ENCODE data around the gene BAG3.
A peak's percentile ranks its signal among the peaks of the same experiment; 100 is the strongest.
"Not testable (repeated sequence)": the region's sequence is repeated elsewhere in the genome, so short reads cannot be mapped to it uniquely, and the experiment has no call there.

Gene BAG3

DNA sequence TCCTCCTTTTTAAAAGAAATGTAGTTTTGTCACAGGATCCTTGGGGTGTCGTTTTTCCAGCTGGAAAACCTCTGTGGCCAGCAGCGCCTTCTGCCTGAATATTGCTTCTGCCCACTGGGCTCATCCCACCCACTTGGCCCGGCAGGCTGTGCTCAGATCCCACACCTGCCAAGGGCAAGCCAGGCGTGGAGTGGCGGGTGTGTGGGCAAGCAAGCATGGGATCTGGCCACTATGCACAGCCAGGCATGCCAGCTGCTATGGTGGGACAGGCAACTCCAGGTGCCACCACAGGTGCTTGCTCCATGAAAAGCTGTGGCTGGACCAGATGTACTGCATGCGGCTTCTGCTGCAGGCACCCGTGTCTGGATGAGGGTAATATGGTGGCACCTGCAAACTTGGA lies 43.4 kb downstream of the BAG3 start:
- no peak for DNase-seq

DNA sequence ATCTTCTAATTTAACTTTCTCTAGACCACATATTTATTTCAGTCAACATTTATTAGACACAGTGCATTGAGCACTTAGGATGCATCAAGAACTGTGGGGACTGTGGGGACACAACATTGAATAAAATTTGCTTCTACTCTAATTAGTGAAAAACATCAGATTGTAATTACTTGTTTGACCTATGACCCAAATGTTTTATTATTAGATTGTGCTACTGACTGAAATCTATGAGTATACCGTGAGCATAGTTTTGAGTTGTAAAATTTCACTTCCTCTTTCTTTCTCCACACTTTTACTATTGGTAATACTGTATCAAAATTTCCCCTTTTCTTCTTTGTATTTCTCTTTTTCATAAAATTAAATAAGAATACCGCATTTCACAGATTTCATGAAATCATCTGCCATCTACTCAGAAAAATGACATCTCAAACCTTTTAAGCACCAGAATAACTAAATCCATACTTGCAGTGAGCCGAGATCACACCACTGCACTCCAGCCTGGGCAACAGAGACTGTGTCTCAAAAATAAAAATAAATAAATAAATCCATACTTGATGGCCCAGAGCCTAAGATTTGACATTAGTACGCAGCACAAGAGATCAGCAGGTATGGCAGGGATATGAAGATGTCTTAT lies 49.3 kb downstream of the BAG3 start:
- no peak for DNase-seq

DNA sequence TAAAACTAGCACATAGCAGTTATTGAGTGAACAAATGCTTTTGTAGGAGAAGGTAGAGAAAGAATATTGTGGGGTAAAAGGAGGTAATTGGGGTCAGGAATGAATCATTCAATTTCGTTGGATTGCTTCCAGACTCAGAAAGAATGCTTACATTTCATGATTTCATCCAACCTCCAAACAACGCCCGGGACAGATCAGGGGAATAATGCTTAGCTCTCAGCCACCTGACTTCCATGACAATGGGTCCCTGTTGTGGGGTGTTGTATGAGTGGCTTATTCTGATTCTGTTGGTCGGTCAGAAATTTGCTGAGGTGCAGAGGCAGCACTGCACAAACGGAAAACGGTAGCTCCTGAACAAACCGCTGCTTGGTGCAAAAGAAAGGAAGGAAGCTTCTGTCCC lies 50.7 kb downstream of the BAG3 start:
- no peak for DNase-seq

DNA sequence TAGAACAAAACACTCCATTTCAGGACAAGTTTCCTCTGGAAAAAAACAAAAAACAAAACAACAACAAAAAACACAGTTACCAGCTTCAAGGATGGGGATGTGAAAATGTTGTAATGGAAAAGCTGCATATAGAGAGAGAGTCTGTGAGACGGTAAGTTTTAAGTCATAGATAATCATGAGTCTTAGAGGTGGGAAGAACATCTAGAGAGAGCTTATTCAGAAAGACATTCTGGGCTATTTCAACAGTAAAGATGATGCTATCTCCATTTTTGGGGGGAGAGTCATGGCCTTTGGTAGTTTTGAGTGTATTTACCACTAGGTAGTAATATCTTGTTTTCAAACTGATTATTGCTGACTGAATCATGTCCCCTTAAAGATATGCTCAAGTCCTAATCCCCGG lies 51.4 kb downstream of the BAG3 start:
- DNase-seq = no peak

DNA sequence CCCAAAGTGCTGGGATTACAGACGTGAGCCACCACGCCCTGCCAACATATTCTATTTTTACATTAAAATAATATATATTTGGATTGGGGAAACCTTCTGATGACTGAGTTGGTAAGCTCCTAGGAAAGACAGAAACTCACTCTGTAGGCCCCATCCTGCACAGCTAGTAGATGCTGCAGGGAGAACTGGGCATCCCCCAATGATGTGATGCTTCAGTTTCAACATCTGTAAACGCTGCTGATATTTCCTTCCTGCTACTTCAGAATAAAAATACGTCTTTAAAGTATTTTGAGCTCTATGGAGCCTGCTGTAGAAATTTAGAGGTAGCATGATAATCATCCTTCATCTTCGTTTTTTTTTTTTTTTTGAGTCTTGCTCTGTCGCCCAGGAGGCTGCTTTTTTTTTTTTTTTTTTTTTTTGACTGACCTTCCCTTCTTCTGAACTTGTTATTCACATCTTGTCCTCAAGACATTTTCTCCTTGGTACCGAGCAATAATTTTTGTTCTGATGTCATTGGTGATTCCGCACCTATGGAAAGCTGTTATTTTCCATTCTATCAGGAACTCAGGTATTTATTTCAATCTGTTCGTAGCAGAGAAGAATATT lies 52.8 kb downstream of the BAG3 start:
- DNase-seq = no peak

DNA sequence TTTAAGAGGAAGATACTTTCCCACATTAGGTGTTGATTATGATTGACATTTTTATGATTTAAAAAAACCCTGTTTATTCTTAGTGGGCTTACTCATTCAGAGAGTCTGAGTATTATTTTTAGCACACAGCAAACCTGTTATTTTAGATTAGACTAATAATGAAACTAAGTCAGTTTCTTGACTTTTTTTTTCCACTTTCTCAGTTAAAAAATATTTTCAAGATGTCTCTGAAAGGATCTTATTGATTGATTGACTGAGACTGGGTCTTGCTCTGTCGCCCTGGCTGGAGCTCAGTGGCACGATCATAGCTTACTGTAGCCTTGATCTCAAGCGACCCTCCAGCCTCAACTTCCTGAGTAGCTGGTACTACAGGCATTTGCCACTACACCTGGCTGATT lies 54.3 kb downstream of the BAG3 start:
- DNase-seq = no peak

DNA sequence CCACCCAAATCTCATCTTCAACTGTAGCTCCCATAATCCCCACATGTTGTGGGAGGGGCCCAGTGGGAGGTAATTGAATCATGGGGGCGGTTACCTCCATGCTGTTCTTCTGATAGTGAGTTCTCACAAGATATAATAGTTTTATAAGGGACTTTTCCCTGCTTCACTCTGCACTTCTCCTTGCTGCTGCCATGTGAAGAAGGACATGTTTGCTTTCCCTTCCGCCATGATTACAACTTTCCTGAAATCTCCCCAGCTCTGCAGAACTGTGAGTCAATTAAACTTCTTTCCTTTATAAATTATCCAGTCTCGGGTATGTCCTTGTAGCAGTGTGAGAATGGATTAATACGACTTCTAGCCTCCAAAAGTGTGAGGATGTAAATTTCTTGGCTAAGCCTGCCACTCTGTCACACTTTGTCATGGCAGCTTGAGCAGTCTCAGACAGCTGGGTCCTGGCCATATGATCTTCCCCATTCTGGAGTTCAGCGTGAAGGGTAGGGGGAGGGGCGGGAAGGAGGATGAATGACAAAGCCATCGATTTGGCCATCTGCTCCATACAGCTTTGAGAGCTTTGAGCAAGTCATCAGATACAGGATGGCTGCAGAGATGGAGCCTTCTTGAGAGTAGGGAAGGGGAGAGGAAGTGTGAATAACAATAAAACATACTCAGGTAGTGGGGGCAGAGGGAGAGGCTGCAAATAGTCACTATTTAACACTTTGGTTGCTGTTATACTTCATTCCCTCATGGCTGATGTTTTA lies 55.5 kb downstream of the BAG3 start:
- DNase-seq = no peak

DNA sequence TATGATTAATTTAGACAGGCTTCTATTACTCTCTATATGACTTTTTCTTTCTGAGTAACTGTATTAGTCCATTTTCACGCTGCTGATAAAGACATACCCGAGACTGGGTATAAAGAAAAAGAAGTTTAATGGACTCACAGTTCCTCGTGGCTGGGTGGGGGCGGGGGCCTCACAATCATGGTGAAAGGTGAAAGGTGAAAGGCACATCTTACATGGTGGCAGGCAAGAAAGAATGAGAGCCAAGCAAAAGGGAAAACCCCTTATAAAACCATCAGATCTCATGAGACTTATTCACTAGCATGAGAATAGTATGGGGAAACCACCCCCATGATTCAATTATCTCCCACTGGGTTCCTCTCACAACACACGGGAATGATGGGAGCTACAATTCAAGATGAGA lies 56.2 kb downstream of the BAG3 start:
- DNase-seq = not testable (repeated sequence)

DNA sequence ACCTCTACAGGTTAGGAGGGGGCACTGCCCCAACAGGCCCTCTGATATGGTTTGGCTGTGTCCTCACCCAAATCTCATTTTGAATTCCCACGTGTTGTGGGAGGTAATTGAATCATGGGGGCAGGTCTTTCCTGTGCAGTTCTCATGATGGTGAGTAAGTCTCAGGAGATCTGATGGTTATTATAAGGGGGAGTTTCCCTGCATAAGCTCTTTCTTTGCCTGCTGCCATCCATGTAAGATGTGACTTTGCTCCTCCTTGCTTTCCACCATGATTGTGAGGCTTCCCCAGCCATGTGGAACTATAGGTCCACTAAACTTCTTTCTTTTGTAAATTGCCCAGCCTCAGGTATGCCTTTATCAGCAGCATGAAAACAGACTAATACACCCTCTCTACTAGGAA lies 59.8 kb downstream of the BAG3 start:
- not testable (repeated sequence) for DNase-seq

DNA sequence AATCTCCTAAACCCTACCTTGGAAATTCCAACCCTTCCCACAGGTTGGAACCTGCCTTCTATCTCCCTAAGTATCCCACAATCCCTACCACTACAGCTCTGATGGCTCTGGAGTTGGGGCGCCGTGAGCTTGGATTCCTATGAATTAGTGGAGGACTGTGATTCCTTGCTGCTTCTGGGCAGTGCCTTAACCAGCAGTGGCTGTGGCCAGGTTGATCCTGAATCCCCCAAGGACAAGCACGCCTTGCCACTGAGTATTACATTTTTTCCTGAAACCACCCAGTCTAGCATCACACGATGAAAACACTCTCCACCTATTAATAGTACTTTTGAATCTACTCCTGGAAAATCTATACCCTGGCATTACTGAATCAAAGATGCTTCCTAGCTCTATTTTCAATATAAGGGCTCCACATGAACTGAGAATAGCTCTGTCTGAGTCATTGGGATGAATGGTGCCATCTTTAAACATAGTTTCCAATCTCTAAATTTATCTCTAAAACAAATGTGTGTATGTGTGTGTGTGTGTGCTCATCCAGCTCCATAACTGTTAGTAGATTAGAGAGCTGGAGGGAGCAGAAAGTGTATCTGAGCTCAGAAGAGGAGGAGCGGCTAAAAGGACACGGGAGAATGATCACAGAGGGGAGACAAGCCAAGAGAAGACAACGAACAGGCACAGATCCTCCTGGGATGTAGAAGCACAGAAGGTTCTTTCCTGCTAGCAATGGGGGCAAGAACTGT lies 62.7 kb downstream of the BAG3 start:
- no peak for DNase-seq

DNA sequence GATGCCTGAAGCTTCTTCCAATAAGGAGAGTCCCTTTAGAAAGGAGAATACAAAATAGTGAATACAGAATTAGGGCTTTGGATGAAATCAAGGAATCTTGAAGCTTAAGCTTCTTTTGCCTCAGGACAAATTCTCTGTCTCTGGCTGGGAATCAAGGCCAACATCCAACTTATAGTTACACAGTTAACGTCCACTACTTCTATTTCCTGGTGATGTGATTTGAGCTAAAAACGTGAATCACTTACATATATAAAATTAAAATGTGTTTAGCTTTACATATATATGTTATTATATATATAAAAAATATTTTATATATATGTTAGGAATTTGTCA lies 63.3 kb downstream of the BAG3 start:
- DNase-seq = no peak

DNA sequence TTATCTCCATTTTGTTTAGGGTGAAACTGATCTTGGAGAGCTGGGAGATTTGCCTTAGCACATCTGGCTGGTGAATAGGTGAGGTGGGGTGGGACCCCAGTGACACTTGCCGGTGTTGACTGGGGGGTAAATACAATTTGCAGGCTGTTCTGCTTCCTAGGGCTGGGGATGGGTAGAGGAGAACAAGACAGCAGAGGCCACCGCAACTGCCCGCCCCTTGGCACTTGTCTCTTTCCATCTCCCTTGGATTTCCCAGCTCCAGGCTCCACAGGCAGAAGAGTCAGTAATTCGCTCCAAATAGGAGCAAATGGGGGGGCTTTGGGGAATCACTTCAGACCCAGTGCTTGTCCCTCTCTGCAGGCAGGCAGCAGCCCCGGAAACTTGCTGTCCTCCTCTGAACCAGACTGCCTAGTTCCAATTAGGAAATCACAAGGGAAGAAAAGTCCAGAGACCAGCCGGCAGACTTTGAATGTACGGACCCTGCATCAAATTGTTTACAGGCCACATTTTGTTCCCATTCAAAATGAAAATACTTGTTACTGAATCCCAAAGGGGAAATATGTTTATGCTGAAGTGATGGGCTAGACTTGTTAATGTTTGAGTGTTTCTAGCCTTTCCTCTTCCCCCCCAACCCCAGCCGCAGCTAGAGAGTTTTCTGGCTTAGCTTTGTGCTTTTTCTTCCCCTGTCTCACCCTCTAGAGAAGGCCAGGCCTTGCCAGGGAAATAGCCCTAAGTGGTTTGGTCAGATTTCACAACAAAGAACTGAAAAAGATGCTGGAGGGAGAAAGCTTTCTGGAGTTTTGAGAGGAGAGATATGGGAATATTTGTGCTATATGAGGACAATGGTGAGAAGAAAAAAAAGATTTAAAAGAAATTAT lies 64.7 kb downstream of the BAG3 start:
- DNase-seq = no peak

DNA sequence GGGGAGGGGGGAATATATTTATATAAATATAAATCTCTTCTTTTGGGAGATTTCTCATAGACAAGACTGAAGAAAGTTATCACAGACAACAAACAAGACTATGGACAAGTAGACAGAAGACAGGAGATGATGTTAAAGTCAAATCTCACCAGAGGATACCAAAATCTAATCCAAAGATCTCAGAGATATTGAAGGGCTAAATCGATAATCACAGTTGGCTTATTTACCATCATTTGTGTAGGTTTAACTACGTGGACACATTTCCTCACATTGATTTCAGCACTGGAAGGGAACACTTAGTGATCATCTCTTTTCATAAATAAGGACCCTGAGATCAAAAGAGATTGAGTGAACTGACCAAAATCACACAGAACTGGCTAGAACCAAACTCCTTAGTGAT lies 72.0 kb downstream of the BAG3 start:
- DNase-seq = no peak

DNA sequence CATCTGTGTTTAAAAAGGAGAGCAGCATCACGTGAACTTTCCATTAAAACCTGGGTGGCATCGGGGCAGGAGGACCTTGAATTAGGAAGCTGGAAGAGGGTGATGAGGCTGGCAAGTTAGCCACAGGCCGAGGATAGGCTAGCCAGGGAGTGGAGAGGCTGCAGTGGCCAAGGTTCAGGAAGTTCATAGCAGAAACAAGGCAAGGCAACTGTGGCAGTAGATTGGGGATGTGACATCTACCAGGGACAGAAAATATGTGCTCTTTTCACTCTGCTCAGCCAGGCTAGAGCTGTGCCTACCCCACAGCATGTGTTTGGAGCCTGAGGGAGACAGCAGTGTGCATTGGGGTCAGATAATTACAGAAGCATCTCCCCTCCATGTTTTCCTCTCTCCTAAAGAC lies 72.4 kb downstream of the BAG3 start:
- DNase-seq = no peak

DNA sequence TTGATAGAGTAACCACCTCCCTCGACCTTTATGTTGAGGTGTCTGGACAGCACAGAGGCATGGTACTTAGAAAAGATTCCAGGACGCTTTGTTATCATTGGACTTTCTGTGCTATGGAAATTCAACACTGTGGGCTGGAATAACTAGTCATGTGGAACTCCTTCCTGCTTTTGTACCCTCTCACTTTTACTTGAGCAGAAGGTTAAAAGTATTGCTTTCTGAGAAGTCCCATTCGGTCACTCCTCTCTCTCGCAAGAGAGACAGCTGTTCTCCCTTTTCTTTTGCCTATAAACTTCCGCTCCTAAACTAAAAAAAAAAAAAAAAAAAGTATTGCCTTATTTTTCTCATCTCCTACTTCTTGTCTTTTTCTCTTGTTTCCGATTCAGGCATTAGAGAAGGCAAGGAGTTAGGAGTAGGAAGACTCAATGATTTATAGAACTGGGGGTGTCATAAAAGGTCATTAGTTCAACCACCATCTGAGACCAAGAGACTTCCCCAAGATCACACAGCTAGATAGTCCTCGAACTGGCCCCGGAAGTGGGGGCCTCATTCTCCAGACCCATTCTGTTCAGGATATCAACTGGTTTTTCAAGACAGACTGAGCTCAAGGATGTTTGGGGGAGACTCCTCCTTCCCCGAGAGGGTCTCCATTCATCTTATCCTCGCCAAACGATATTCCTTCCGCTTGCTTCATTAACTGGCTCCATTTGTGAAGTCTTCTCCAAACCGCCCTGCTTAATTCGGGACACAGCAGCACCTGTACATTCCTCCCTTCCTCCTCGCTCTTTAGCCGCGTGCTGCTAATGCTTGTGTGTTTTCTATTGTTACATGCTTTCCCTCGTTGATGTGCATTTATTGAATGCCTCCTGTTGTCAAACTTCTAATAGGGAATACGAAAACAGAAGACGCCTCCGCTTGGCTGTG lies 73.7 kb downstream of the BAG3 start:
- no peak for DNase-seq

DNA sequence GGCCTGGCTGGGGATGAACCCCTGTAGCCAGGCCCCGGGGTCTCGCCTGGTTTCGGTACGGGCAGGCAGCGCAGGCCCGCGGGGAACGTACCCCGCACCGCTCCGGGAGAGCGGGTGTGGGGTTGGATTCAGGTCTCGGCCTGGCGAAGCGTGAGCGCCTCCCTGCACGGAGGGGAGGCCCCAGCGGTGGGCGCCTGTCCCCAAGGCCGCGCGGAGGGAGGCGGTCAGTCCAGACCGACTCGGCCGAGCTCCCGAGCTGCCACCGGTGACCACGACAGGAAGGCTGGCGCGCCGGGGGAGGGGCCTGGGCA lies 74.3 kb downstream of the BAG3 start:
- no peak for DNase-seq

DNA sequence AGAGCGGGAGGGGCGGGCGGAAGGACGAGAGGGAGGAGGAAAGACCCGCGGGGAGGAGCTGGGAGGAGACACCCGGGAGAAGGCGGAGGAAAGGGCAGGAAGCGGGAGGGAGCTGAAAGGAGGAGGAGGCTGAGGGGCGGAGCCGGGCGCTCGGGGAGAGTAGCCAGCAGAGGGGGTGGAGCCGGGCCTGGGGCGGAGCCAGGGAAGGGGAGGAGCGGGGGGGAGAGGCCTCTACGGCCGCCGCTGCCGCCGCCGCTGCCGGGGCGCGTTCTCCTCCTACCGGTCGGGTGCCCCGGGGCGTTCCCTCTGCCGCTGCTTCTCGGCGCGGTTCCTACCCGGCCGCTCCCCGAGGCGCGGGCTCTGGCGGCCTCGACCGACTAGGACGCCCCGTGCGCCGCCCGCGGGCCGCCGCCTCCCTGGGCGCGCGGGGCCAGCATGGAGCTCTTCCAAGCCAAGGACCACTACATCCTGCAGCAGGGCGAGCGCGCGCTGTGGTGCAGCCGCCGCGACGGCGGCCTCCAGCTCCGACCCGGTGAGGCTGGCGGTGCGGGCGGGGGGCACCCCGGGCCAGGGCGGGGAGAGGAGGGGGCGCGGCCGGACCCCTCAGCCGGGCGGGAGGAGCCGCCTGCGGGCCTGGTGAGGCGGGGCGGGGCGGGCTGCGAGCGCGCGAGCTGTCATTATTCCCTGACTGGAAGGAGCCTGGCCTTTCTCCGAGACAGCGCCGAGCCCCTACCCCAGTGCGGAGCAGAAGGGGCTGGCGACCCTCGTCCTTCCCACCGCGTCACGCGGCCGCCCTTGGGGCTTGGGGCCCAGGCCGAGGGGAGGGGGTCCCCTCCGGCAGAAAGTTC lies 74.9 kb downstream of the BAG3 start, which contains the start of gene INPP5F:
Gene INPP5F (plus strand): TSS at position 223 of the 848 bp plus-strand sequence. CDS start 213 bp downstream, at position 436.
- peak; percentile 96 for DNase-seq

DNA sequence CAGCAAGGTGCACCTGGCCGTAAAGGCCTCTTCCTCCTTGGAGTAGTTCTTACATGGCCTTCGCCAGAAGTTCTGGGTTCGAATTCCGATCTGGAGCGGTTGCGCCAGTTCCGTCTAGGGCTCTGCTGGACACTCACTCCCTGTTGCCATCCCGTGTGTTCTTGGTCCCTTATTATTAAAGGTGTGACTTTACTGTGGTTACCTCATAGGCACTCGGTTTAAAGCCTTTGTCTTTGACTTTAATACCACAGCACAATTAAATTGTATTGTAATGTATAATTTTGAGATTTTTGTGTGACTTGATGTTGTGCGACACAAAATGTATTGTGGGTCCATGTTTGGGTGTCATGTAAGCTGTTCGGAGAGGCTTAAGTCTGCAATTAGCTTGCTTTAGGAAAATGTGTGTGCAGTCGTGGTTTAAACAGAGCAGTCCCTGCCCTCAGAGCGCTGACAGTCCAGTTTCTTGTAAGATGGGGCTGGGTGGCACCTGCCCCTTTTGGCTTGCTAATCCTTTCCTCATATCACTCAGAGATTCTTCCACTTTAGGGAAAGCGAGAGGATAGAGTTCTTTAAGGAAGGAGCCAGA lies 75.6 kb downstream of the BAG3 start:
- DNase-seq = no peak
